ENCODE measurements around the gene RCBTB2.

RCBTB2 gene

GRCh38 chr13:48494874-48495273, 38.0 kb downstream of the RCBTB2 start (continued):
- TF ChIP-seq PPARA (CRISPR knock-in tag; IDR thresholded peaks at IDR 0.05; ENCODE audit: borderline replicate concordance) (no peak), SNAI2 (CRISPR knock-in tag; IDR thresholded peaks at IDR 0.05) (no peak)

- TF ChIP-seq SNAI2 (CRISPR knock-in tag; IDR thresholded peaks at IDR 0.05) (no peak), GLIS3 (CRISPR knock-in tag; IDR thresholded peaks at IDR 0.05) (no peak), PPARA (CRISPR knock-in tag; IDR thresholded peaks at IDR 0.05; ENCODE audit: borderline replicate concordance) (no peak), ZNF8 (CRISPR knock-in tag; IDR thresholded peaks at IDR 0.05) (no peak), CREB5 (CRISPR knock-in tag; IDR thresholded peaks at IDR 0.05; ENCODE audit: low read depth) (no peak), PATZ1 (CRISPR knock-in tag; IDR thresholded peaks at IDR 0.05; ENCODE audit: borderline replicate concordance) (no peak), POU6F1 (CRISPR knock-in tag; IDR thresholded peaks at IDR 0.05; ENCODE audit: borderline replicate concordance, low read depth) (no peak), ZNF70 (CRISPR knock-in tag; IDR thresholded peaks at IDR 0.05) (no peak), ZNF565 (CRISPR knock-in tag; conservative IDR thresholded peaks at IDR 0.05; ENCODE audit: low read depth) (no peak), ISL1 (CRISPR knock-in tag; IDR thresholded peaks at IDR 0.05) (no peak), TSHZ2 (CRISPR knock-in tag; IDR thresholded peaks at IDR 0.05) (no peak), TOX (CRISPR knock-in tag; IDR thresholded peaks at IDR 0.05; ENCODE audit: borderline replicate concordance) (no peak), ZFP30 (CRISPR knock-in tag; IDR thresholded peaks at IDR 0.05) (no peak), ZC3H10 (CRISPR knock-in tag; IDR thresholded peaks at IDR 0.05) (no peak), ARNTL (CRISPR knock-in tag; IDR thresholded peaks at IDR 0.05; ENCODE audit: borderline replicate concordance, low read depth) (no peak), TCF4 (CRISPR knock-in tag; IDR thresholded peaks at IDR 0.05; ENCODE audit: borderline replicate concordance) (no peak), OSR1 (CRISPR knock-in tag; IDR thresholded peaks at IDR 0.05) (no peak), ZFP3 (CRISPR knock-in tag; IDR thresholded peaks at IDR 0.05) (no peak)
- no peak for ATAC-seq
These were observed 39.0 kb downstream of the RCBTB2 start for GRCh38 chr13:48493851-48494250.

GRCh38 chr13:48493066-48493765, 39.7 kb downstream of the RCBTB2 start:
- no peak for ATAC-seq
- TF ChIP-seq ZC3H10 (CRISPR knock-in tag; IDR thresholded peaks at IDR 0.05) (no peak), ARNTL (CRISPR knock-in tag; IDR thresholded peaks at IDR 0.05; ENCODE audit: borderline replicate concordance, low read depth) (no peak), CREB5 (CRISPR knock-in tag; IDR thresholded peaks at IDR 0.05; ENCODE audit: low read depth) (no peak), TCF4 (CRISPR knock-in tag; IDR thresholded peaks at IDR 0.05; ENCODE audit: borderline replicate concordance) (no peak), CSDC2 (CRISPR knock-in tag; IDR thresholded peaks at IDR 0.05) (no peak), RARB (CRISPR knock-in tag; IDR thresholded peaks at IDR 0.05) (no peak), OSR1 (CRISPR knock-in tag; IDR thresholded peaks at IDR 0.05) (no peak), ZNF70 (CRISPR knock-in tag; IDR thresholded peaks at IDR 0.05) (no peak), CSRNP3 (CRISPR knock-in tag; IDR thresholded peaks at IDR 0.05) (no peak), TSHZ2 (CRISPR knock-in tag; IDR thresholded peaks at IDR 0.05) (no peak), ISL1 (CRISPR knock-in tag; IDR thresholded peaks at IDR 0.05) (no peak), SNAI2 (CRISPR knock-in tag; IDR thresholded peaks at IDR 0.05) (no peak), ZFP3 (CRISPR knock-in tag; IDR thresholded peaks at IDR 0.05) (no peak), POU6F1 (CRISPR knock-in tag; IDR thresholded peaks at IDR 0.05; ENCODE audit: borderline replicate concordance, low read depth) (no peak)

All from SK-N-SH treated with all-trans-retinoic acid at 6 μM for 48 hours (cell line).